HG03558 (cell line): ENCODE results near the gene RAB11FIP4.
A peak's percentile ranks its signal among the peaks of the same experiment; 100 is the strongest.

Experiments used
- ATAC-seq: cut with Tn5 transposase; IDR thresholded peaks from one replicate; pipeline ENCODE4 v1.9.1; 2021; ENCODE audit warnings: moderate number of reproducible peaks; ENCODE audit not compliant: unreplicated experiment; ENCODE audit errors: extremely low read depth

Gene RAB11FIP4

DNA sequence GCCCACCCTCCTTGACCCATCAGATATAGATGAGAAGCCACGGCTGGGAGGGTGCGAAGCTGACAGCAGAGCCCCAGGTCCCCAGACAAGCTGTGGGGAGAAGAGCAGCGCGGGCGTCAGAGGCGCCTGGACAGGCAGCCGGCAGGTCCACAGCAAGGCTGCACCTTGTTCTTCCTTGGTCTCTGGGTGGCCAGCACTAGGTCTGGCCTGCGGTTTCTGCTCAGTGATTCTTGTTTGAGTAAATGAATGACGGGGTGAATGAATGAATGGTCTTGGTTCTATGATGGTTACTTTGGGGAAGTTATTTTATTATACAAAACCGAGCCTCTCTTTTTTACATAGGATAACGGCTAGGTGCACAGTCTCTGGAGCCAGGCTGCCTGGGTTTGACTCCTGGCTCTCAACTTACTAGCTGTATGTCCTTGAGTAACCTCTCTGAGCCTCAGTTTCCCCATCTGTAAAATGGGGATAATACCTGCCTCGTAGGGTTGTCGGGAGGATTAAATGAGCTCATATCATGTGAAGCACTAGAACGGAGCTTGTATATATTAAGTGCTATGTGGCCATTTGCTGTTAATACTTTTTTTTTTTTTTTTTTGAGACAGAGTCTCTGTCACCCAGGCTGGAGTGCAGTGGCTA lies 86.1 kb downstream of the RAB11FIP4 start:
- no peak for ATAC-seq

DNA sequence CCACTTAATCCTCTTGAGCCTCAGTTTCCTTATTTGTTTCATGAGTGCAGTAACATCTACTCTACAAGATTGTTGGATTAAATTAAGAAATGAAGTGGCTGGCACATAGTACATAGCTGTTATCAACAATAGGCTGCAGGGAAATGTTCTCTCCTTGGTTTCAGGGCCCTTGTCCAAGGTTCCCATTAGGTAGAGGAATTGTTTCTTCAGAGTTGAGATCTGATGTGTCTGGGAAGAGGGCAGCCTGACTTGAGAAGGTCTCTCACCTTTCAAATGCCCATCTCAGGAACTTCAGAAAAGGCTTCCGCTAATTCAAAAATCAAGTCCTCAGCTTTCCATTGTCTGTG lies 87.6 kb downstream of the RAB11FIP4 start:
- ATAC-seq = no peak

DNA sequence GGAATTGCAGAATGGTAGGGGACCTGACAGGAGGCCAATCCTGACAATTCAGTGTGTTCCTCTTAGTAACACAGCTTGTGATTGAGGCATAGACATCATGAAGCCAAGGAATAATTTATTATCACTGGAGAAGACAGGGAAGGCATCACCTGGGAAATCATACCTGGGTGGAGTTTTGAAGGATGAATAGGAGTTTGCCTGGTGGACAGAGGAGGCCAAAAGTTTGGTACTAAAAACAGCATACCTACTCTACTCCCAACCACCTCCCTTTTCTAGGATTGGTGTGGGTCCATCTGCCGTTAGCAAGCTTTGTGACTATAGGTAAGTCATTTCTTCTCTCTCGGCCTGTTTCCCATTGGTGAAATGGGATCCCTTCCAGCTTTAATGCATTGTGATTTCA lies 88.0 kb downstream of the RAB11FIP4 start:
- ATAC-seq = no peak

GRCh38 chr17:31480067-31480466 lies 88.6 kb downstream of the RAB11FIP4 start:
- ATAC-seq = no peak

- no peak for ATAC-seq
Measured at GRCh38 chr17:31480904-31481782, 89.7 kb downstream of the RAB11FIP4 start.

GRCh38 chr17:31481783-31482081 lies 90.3 kb downstream of the RAB11FIP4 start:
- ATAC-seq = no peak

GRCh38 chr17:31484821-31485220 lies 93.3 kb downstream of the RAB11FIP4 start:
- no peak for ATAC-seq

DNA sequence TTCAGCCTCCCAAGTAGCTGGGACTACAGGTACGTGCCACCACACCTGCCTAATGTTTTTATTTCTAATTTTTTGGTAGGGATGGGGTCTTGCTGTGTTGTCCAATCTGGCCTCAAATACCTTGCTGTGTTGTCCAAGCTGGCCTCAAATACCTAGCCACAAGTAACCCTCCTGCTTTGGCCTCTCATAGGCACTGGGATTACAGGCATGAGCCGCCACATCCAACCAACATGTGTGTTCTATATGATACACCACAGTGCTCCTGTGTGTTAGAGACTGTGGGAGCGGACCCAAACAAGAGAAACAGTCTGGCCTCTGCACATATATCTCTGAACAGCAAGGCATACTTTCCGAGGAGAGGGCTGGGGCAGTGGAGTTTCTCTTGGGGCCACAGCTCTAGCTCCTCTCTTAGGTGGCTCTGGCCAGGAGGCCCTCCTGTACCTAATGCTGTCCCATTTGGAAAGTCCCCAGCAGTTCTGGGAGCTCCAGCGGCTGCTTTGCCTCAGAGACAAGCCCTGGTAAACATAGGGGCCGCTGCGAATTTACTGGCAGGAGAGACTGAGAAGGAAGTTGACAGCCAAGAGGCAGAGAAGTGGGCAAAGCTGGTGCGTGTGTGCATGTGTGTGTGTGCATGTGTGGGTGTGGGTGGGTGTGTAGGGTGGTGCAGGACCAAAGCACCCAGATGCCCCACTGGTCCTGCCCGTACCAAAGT lies 95.0 kb downstream of the RAB11FIP4 start:
- no peak for ATAC-seq

- no peak for ATAC-seq
Measured at GRCh38 chr17:31487063-31487647, 95.7 kb downstream of the RAB11FIP4 start.

DNA sequence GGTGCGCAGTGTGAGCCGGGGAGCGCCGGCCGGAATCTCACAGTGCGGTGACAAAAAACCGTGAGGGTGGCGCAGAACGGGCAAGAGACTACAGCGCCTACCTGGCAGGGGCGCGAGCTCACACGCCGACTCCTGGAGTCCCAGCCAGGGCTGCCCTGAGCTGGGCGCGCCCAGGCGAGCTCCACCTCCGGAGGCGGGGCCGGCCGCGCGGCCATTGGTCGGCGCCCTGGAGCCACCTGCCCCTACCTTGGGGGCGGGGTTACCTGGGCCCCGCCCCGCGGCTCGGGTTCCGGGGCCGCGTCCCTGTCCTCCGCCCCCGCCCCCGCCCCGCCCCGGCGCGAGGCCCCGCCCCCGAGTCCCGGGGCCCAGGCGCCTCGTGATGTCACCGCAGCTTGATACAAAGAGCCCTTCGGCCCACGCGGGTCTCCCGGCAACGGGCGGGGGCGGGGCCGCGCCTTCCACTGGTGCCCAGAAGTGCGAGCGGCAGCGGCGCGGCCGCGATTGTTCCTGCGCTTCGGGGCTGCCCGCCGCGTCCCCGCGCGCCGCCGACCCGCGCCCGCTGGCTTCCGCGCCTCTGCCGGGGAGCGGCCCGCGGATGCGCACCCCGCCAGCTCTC lies 96.3 kb downstream of the RAB11FIP4 start:
- peak; percentile 43 for ATAC-seq

DNA sequence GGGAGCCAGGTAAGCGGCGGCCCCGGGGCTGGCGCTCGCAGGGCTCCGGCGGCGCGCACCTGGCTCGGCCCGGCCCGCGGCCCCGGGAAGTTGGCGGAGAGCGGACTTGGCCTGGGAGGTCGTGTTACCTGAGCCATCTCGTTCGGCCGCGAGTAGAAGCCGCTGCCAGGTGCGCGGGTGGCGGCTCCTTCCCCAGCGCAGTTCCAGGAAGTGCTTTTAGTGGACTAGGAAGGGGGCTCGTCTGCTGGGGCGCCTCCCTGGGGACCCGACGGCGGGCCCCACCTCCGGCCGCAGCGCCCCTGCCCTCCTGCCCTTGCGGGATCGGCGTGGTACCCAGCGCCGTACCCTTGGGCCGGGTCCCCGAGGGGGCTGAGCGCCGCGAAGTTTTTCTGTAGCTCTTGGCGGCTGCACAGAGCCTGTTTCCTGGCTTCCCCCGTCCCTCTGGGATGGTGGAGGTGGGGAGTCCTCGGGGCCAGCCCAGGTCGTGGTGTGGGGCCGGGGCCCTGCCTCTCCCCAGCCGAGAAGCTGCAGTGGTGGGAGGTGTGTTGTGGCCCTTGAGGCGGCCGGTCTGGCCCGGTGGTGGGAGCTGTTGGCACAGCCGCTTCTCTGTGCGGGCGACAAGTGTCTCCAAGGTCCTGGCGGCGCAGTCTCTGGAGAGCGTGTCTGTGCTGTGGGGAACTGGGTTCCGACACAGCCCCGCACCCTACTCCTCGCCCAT lies 96.9 kb downstream of the RAB11FIP4 start:
- peak; percentile 18 for ATAC-seq

DNA sequence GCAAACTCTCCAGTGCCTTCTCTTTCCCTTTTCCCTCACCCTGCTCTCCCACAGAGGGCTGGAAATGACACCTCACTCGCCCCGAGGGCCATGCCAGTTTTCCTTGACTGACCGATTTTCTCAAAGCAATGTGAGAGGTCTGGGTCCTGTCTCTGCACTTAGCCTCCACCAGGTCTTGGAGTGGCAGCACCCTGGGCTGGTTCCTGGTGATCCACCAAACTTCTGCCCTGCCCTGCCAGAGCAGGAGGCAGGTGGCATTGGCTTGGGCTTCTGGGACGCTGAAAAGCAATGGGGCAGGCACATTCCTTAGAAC lies 97.5 kb downstream of the RAB11FIP4 start:
- no peak for ATAC-seq

GRCh38 chr17:31489295-31490018 lies 98.0 kb downstream of the RAB11FIP4 start:
- ATAC-seq = no peak

DNA sequence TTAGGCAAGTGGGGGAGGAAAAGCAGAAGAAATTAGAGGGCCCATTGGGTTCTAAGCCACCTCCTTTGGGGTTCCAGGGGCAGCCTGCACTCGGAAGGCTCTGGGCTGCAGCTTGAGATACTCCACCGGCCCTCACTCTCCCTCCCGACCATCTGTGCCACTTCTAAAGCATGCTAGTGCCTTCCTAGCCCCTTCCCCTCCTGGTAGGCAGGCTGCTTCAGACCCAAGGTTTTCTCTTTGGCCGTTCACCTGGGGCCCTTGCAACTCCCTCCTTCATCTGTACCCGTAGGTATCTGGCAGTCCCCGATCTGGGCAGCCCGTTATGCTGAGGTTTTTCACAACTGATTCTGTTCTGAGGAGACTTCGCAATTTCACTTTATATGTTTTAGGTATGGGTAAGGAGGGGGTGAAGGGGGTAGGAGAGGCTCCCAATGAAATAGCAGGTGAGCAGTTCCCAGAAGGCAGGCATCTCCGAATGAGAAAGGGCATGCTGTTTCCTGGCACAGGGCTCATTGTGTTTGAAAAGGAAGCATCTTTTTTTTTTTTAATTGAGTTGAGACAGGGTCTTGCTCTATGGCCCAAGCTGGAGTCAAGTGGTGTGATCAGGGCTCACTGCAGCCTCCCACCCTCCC lies 98.7 kb downstream of the RAB11FIP4 start:
- no peak for ATAC-seq

GRCh38 chr17:31490671-31491375 lies 99.3 kb downstream of the RAB11FIP4 start:
- ATAC-seq = no peak

- ATAC-seq = no peak
Measured at GRCh38 chr17:31491376-31492131, 100.1 kb downstream of the RAB11FIP4 start.

DNA sequence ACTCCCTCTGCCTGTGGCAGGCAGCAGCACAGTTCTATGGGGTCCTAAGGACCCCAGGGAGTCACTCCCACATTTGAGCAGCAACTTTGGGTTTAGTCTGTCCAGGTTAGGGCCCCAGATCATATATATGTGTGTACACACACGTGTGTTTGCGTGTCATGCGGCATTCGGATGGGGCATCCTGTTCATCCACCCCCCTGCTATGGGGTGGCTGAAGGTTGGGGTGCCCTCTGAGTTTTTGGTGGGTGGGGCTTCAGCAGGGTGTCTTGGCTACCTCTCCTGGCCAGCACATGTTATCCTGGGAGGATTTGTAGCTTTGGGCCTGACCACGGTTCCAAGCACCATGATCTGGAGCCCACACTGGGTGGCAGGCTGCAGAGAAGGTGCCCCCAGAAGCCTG lies 100.7 kb downstream of the RAB11FIP4 start:
- ATAC-seq = no peak
